Measurements from ENCODE around the gene E4F1.
"Not testable (repeated sequence)": the region's sequence is repeated elsewhere in the genome, so short reads cannot be mapped to it uniquely, and the experiment has no call there.

E4F1 gene

GRCh38 chr16:2196981-2197511, 26.3 kb upstream of the E4F1 start:
- no peak for TF ChIP-seq CTCF (IDR thresholded peaks at IDR 0.05; ENCODE audit: control extremely low read depth, extremely low read depth, low read depth, missing control alignments)
- POLR2A ChIA-PET = interaction anchor here (1.6 kb wide), 1 partner anchor 42 kb away, joined by 3 read pairs; the partner anchor contains the start of gene TRAF7
- DNase-seq (ENCODE audit: extremely low spot score) = no peak
- CTCF ChIA-PET = no interaction called here

- no peak for DNase-seq (ENCODE audit: extremely low spot score)
- ChIA-PET CTCF (no interaction called here), POLR2A (interaction anchor here (1.4 to 1.6 kb wide), 2 partner anchors 42 kb away, joined by 3 read pairs; partner anchors contain the start of gene TRAF7)
- no peak for TF ChIP-seq CTCF (IDR thresholded peaks at IDR 0.05; ENCODE audit: control extremely low read depth, extremely low read depth, low read depth, missing control alignments)
Observed at GRCh38 chr16:2197765-2198164, 25.6 kb upstream of the E4F1 start.

DNA sequence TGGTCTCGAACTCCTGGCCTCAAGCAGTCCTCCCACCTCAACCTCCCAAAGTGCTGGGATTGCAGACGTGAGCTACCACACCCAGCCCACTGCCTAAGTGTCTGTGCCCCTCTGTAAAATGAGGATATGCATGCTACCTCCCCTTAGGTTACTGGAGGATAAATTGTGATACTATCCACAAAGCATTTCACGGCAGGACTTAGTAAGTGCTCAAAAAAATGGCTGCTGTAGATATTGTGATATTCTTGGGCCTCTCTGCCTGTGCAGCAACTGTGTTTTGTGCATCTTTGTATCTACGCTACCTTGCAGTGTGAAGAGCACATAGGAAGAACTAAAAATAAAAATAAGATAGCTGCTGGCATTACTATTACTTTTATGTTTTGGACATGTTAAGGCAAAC, 25.1 kb upstream of the E4F1 start:
- ChIA-PET CTCF (interaction anchor here (1.3 kb wide), 1 partner anchor 54 kb away, joined by 3 read pairs; no protein-coding TSS in a partner anchor), POLR2A (interaction anchor here (1.4 kb wide), 1 partner anchor 43 kb away, joined by 3 read pairs; the partner anchor contains the start of gene TRAF7)
- TF ChIP-seq CTCF (IDR thresholded peaks at IDR 0.05; ENCODE audit: control extremely low read depth, extremely low read depth, low read depth, missing control alignments) = no peak
- no peak for DNase-seq (ENCODE audit: extremely low spot score)

GRCh38 chr16:2199095-2199494, 24.3 kb upstream of the E4F1 start:
- no peak for DNase-seq (ENCODE audit: extremely low spot score)
- no peak for TF ChIP-seq CTCF (IDR thresholded peaks at IDR 0.05; ENCODE audit: control extremely low read depth, extremely low read depth, low read depth, missing control alignments)
- CTCF ChIA-PET = interaction anchor here (1.3 to 1.6 kb wide), 2 partner anchors 53 to 302 kb away, joined by 3 read pairs; no protein-coding TSS in a partner anchor
- POLR2A ChIA-PET = interaction anchor here (1.4 kb wide), 1 partner anchor 44 kb away, joined by 3 read pairs; the partner anchor contains the start of gene TRAF7

- DNase-seq (ENCODE audit: extremely low spot score) = no peak
- CTCF ChIA-PET = interaction anchor here (1.3 to 1.6 kb wide), 2 partner anchors 52 to 301 kb away, joined by 3 read pairs; no protein-coding TSS in a partner anchor
- TF ChIP-seq CTCF (IDR thresholded peaks at IDR 0.05; ENCODE audit: control extremely low read depth, extremely low read depth, low read depth, missing control alignments) = no peak
- POLR2A ChIA-PET = no interaction called here
Observed at GRCh38 chr16:2199621-2200139, 23.7 kb upstream of the E4F1 start.

- POLR2A ChIA-PET = no interaction called here
Observed at GRCh38 chr16:2200313-2200712, 23.1 kb upstream of the E4F1 start.

GRCh38 chr16:2203119-2203688, 20.2 kb upstream of the E4F1 start:
- CTCF ChIA-PET = interaction anchor here (1.0 to 1.7 kb wide), 3 partner anchors 8 to 48 kb away, joined by 3 to 16 read pairs (median 6); partner anchors contain the start of genes ECI1 and TRAF7
- POLR2A ChIA-PET = interaction anchor here (0.5 to 1.2 kb wide), 3 partner anchors 12 to 49 kb away, joined by 3 to 5 read pairs (median 4); partner anchors contain the start of genes PGP and TRAF7
- not testable (repeated sequence) for DNase-seq (ENCODE audit: extremely low spot score)

More at GRCh38 chr16:2200313-2200712, 23.1 kb upstream of the E4F1 start:
- no peak for DNase-seq (ENCODE audit: extremely low spot score)
- TF ChIP-seq CTCF (IDR thresholded peaks at IDR 0.05; ENCODE audit: control extremely low read depth, extremely low read depth, low read depth, missing control alignments) = no peak
- CTCF ChIA-PET = interaction anchor here (1.6 kb wide), 1 partner anchor 301 kb away, joined by 3 read pairs; no protein-coding TSS in a partner anchor
